SIG-M5 treated with dmso at 0.1 percent for 504 hours (cell line): ENCODE data around the gene RESP18.
"Not testable (repeated sequence)": the region's sequence is repeated elsewhere in the genome, so short reads cannot be mapped to it uniquely, and the experiment has no call there.

Source experiments
- DNase-seq: peaks from one replicate; lab custom pipeline; 2025; ENCODE audit not compliant: unreplicated experiment; lab: John Stamatoyannopoulos, UW

Gene RESP18

DNA sequence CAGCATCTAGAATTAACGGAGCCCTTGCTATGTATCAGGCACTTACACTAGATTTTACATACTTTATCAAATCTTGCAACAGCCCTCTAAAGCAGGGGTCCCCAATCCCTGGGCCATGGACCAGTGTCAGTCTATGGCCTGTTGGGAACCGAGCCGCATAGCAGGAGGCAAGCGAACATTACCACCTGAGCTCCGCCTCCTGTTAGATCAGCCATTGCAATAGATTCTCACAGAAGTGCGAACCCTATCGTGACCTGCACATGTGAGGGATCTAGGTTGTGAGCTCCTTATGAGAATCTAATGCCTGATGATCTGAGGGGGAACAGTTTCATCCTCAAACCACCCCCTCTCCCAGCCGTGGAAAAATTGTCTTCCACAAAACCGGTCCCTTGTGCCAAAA, 39.9 kb downstream of the RESP18 start:
- DNase-seq = no peak

DNA sequence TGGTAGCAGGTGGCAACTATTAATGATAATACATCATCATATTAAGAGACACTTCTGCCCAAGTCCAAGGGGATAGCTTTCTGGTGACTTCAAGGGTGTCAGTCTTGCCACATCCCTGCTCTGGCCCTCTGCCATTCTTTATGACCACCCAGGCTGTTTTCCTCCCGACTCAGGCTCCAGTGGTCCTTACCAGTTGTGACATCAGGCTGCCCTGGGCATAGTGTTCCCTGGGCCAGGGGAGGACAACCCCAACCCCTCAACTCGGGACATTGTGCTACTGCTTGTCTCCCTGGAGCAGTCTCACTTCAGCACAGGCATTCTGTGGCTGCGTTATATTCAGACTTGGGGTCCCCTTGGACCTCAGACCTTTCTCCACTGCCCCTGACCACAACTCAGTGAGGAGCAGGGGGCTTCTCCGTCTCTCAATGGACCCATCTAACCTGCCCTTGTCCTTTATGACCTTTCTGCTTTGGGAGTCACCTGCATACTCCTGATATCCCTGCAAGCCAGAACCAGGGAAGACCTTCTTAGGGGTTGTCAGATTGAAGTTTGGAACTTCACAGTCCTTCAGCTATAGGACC, 40.5 kb downstream of the RESP18 start:
- no peak for DNase-seq

DNA sequence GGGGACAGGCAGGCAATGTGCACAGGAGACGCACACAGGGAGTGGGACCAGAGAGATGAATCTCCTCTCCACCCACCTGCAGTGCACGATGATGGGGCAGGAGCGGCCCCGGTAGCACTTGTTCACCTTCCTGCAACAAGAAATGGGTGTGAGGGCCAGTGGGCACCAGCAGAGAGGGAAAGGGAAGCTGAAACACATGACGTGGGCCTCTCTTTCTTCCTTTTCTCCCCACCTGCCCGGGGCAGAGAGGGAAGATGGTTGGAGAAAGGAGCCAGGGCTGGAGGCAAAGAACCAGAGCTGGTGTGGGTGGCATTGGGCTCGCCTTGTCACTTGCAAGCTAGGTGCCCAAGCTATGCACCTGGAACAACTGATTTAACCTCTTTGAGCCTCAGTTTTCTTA, 41.1 kb downstream of the RESP18 start:
- no peak for DNase-seq

DNA sequence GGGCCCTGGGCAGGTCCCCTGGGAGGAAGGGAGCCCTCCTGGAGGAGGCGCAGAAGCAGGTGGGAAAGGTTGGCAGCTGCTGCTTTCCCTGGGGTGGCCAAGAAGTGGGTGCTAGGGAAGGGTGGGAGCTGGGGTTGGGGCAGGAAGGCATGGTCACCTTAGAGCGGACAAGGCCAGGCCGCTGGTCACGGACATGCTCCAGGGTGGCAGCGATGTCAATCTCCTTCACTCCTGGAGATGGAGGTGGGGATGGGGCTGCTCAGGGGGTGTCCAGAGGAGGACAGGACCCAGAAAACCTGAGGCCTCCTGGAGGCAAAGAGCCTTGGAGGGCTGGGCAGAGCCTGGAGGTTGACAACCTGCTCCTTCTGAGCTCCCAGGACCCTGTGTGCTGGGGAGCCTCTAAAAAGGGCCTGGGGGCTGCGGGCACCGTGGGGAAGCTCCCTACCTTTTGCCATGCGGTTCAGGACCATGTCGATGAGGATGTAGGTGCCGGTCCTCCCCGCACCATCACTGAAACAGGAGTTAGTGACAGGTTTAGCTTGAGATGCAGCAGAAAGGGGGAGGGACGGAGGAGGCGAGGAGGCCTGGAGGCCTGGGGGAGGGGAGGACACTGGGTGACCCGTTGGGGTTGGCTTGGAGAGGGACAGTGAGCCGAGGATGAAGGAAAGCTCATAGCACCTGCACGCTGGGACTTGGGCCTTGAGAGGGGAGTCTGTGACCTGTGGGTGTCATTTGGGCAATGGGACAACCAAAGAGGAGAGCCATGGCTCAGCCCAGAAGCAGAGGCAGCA, 42.0 kb downstream of the RESP18 start:
- DNase-seq = no peak

DNA sequence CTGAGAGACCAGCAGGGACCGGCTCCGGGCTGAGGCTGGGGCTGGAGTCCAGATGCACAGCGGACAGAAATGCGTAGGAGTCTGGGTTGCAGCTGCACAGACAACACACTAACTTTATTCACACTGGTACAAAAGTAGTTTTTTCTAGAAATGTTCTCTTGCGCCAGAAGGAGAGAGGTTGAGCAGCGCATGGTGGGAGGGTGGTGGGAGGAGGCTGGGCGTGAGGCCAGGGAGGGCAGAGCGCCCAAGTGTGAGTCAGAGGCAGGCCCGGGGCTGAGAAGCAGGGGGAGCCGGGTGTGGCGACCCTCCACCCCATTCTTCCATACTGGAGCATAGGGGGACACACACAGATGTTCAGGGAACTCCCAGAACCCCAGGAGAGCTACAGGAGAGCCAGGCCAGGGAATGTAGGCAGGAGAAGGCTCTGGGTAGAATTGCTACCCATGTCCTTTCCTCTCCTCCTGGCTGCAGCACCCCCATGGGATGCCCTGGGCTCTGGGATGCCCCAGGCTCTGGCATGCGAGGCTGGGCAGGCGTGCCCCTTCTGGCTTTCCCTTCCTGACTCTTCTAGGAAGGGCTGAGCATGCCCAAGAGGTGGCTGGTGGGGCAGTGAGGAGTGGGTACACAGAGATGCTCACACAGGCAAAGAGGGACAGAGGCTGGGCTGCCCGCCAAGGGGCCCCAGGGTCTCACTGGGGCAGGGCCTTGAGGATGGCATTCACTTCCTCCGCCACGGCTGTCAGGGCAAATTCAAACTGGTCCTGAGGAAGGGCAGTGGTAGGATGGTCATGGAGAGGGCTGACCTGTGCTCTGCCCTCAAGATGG, 42.8 kb downstream of the RESP18 start:
- no peak for DNase-seq

DNA sequence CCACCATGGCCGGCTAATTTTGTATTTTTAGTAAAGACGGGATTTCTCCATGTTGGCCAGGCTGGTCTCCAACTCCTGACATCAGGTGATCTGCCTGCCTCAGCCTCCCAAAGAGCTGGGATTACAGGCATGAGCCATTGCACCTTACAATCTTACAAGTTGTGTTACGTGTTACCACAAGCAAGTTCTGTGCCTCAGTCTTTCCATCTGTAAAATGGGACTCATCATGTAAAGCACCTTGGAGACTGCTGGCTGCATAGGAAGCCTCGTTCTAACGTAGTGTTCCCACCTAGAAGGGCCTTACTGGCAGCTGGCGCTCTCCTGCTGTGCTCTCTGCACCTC, 43.4 kb downstream of the RESP18 start:
- no peak for DNase-seq

DNA sequence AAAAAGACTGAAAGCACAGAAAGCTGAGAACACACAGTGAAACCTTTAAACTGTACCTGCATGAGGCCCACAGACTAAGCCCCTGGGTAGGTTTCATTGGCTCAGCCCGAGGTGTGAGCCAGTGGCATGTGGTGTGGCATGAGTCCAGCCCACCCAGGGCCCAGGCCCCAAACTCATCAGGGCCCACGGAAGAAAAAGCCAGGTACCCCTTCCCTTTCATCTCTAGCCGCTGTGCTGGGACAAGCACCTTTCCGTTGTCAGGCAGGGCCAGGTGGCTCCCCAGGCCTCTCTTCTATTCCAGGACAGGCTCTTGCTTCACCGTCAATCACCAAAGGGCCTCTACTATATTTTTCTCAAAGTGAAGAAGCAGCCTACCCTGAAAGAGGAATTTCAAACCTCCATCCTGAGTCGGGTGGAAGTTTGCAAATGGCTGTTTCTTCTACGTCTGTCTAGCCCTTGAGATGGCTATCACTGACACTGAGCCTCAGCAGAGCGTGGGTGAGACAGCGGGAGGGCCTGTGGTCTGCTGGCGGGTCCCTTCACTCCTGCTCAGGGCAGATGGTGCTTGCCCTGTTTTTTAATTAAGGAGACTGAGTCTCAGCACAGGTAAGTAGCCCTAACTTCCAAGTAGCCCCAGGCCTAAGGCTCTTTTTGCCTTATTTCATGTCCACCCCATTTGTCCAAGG, 44.8 kb downstream of the RESP18 start:
- DNase-seq = no peak

DNA sequence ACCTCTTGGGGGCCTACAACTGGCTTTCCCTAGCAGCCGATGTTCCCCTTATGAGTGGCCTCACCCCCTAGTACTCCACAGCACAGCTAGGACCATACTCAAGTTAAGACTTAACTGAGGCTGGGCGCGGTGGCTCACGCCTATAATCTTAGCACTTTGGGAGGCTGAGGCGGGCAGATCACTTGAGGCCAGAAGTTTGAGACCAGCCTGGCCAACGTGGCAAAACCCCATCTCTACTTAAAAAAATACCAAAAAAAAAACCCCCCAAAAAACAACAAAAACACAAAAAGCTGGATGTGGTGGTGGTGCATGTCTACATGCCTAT, 45.5 kb downstream of the RESP18 start:
- not testable (repeated sequence) for DNase-seq

DNA sequence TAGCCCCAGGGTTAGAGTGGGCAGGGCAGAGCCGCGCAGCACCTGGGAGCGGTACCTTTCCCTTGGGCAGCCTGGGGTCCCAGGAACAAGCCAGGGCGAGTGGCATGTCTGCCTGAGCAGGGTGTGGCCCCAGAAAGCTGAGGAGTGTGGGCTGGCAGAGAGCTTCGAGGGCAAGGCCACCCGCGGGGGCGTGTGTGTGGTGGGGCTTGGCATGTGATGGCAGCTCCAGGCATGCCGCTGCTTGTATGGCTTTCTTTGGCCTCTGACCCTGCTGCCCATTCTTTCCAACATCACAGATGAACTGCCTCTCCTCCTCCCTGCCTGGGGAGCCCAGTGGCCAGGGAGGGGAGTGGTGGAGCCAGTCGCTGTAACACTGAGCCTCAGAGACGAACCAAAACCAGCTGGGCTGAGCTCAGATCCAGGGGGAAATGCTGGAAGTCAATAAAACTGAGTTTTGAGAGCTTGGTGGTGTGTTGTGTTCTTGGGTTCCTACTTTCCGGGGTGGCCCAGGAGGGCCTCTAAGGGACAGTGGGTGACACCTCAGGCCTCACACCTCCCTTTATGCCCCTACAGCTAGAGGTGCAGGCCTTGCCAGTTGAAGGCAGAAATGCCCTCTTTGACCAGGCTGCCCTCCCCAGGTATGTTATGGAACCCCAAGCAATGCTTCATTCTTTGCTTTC, 46.0 kb downstream of the RESP18 start:
- DNase-seq = no peak

DNA sequence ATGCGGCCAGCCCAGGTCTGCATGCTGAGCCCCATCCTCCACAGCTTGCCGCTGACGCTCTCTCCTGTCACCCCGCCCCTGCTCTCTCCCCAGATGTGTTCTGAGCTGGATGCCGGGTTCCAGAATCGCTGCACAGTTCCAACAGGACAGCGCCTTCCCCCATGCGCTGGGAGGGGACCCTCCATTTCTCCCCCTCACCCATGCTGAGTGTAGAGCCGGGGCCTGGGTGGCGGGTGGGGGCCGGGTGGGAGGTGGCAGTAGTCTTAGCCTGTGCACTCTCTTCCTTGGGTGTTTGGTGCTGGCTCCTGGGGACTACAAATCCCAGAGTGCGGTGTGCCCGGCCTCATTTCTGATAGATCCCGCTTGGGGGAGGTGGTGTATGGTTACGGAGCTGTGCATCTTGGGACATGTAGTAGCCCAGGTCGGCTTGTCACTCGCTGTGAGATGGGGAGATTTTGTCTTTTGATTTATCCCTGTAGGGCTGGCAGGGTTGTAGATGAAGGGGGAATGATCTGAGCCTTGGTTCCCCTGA, 46.6 kb downstream of the RESP18 start:
- DNase-seq = no peak

DNA sequence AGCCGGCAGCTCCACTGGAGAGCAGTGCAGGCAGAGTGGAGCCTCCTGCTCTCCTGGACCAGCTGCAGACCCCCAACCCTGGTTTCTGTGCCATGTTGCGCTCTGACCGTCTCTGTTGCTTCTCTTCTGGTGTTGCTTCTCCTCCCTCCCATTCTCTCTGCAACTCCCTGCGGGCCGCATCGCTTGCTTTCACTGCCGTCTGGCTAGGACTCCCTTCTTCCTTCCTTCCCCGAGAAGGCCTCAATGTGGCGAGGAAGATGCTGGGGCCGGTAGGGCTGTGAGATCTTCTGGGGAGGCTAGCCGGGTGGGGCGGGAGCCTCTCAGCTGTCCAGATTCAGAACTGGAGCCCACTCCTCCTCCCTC, 47.2 kb downstream of the RESP18 start:
- no peak for DNase-seq

DNA sequence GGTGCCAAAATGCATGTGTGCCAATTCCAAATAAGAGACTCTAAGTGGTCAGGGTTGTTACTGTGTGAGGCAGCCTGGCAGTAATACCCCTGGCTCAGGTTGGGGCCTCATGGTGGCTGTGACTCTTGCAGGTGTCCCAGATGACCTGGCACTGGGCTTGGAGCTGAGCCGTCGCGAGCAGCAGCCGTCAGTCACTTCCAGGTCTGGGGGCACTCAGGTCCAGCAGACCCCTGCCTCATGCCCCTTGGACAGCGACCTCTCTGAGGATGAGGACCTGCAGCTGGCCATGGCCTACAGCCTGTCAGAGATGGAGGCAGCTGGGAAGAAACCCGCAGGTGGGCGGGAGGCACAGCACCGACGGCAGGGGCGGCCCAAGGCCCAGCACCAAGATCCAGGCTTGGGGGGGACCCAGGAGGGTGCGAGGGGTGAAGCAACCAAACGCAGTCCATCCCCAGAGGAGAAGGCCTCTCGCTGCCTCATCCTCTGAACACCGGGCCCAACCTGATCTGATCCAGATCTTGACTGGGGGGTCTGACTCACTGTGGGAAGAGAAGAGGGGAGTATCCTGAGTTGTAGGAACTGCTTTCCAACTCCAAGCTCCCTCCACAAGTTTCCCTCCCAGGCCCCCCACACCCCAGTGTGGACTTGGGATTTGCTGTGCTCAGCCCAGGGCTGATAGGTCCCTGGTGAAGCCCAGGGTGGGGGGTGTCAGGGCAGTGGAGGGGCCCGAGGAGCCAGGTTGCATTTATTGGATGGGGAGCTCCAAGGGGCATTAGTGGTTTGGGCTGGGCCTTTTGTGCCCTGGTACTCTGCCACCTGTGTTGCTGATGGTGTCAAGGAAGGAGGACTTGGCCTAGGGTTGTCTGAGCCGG, 47.8 kb downstream of the RESP18 start:
- no peak for DNase-seq

DNA sequence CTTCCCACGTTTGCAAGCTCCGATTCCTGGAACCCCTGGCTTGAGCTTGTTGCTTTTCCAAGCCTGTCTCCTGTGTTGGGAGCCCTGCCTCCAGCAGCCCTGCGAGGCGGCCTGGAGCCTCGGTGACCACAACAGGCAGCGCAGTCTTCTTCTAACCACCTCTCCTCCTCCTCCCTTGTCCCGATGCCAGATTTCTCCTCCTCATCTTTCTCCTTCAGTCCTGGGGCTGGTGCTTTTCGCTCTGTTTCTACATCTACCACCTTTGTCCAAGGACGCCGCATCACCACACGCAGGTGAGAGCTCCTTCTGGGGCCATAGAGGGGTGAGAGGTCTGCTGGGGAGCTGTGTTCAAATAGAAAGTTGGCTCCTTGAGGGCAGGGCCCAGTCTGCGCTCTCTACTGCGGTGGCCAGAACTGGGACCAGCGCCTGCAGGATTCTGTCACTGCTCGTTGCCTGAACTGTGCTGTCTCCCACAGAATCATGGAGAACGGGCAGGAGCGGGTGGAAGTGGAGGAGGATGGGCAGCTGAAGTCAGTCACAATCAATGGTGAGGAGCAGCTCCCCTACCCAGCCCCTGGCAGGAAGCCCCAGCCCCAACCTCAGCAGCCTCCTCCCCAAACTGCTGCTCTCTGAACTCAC, 49.5 kb downstream of the RESP18 start:
- DNase-seq = no peak

DNA sequence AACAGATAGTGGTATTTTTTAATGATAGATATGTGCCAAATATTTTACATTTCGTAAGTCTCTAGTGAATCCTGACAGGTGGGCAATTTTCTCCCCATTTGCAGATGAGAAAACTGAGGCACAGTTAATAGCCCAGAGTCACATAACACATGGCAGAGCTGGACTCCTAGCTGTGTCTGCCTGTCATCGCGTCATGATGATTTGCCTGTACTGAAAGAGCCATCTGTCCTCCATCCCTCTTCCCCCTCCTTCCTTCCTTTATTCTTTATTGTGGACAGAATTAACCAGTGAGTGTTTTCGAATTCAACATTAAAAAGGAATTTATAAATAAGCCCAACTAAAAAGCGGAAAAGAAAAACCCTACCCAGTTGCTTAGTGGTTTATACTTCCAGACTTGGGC, 50.2 kb downstream of the RESP18 start:
- DNase-seq = no peak

DNA sequence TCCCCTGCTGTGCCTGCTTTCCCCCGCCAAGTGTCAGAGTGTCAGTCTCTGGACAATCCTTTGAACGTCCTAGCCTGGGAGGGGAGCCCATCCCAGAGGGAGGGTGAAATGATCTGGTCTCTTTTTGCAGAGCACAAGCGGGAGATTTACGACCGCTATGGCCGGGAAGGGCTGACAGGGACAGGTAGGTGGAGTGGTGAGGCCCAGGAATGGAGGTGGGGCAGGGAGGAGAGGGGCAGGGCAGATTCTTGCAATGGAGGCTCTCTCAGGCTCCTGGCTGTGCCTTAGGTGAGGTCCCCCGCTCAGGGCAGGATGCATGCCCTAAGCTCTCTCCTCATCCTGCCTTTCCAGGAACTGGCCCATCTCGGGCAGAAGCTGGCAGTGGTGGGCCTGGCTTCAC, 51.0 kb downstream of the RESP18 start:
- DNase-seq = no peak

DNA sequence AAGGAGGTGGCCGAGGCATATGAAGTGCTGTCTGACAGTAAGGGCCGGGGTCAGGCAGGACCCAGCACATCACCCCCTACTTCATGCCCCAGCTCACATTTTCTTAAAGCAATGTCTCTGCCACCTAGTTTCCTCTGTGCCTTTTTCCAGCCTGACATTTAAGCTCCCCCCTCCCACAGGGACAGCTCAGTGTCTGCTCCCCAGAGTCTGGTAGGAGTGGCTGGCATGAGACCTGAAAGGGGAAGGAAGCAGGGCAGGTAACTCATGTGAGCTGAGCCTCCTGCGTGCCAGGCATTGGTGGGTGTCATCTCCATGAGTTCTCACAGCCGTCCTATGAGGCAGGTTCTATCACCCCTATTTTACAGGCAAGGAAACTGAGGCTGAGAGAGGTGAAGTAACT, 51.9 kb downstream of the RESP18 start:
- no peak for DNase-seq

DNA sequence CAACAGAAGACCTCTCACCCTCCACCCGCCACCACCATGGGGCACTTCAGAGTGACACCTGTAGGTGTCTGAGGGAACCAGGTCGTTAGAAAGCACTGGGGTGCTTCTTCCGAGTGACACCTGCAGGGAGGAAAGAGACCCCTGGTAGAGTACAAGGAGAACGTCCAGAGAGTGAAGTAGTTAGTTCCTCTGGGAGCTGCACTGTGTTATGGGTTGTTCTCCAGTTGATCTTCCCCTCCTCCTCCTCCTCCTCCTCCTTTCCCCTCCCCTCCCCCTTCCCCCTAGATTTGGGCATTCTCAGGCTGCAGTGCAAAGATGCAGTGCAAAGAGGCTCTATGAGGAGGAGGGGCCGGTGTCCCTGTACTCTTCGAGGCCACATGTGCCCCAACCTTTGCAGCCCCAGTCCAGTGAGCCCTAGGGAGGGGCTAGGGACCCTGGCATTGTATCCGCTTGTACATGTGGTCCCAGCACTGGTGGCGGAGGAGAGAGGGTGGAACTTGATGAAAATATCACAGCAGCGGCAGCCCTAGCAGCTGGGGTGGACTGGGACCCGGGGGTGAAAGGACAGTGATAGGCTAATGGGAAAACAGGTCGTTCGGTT, 52.5 kb downstream of the RESP18 start:
- DNase-seq = no peak

DNA sequence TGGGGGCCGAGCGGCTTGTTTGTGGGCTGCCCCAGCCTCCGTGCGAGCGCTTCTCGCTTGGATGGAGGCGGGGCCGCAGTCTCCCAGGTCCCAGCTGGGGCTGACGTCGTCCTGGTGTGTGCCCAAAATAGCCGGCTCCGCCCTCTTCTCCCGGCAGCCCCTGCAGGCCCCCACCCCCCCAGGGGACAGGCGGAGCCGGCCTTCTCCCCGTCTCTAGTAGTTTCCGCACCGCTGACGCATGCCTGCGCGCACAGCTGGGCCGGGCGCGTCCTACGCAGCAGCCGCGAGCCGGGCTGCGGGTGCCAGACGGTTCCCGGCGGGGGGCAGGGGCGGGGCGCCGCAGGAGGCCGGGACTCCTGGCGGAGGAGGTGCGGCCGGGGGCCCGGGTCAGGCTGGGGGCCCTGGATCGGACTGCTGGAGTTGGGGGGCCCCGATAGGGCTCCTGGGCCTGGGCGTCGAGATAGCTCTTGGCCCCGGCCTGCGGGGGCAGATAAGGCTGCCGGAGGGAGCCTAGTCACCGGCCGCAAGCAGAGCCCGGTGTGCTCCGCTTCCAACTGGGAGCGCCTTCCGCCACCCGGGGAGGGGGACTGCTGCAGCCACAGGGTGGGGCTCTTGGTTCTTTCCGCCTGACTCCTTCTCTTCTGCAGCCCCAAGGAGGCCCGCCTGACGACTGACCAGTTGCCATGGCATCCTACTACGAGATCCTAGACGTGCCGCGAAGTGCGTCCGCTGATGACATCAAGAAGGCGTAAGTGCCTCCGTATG, 53.2 kb downstream of the RESP18 start, which contains the start of gene DNAJB2:
Gene DNAJB2 (plus strand): TSS at position 216 of the 765 bp plus-strand sequence. CDS start 468 bp downstream, at position 684.
- DNase-seq = peak; percentile 99
